ENCODE results near the gene COL8A2.

The COL8A2 gene

DNA sequence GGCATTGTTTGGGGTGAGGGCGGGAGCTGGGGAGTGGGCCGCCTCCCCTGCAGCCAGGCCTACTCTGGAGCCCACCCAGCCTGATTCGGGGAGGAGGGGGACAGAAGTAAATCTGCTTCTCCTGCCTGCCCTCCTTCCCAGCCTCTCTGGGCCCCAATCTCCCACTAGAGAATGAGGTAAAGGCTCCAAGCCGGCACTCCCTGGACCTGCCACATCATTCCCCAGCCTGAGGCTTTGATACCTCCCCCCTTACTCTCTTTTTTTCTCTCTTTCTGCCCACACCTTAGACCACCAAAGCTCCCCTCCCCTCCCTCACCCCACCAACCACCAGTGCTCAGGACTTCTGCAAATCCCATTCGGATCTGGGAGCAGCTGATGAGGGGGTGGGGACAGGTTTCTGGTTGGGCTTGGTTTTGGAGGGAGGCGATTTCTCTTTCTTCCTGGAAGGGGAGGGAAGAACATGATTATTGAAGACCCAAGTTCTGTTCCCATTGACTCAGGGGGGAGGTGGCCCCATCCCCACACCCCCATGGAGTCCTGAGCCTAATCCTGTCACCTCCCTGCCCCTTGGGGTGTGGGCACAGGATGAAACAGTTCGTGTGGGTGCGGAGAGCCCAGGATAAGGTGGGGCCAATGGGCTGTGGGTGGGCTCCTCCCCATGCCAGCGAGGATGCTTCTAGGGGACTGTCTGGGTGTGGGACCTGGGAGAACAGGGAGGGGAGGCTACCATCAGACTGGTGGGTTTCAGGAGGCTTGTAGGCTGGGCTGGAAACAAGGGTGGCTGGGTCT, 32.3 kb upstream of the COL8A2 start:
- no peak for DNase-seq

- DNase-seq, result peak; percentile 57 to 58
Measured at GRCh38 chr1:36156329-36157114, 31.5 kb upstream of the COL8A2 start.

GRCh38 chr1:36155408-36156328, 30.6 kb upstream of the COL8A2 start, which contains the start of gene MAP7D1:
MAP7D1 (plus strand) TSS chr1:36156160; CDS start chr1:36156418, 258 bp downstream.
- DNase-seq, result peak; percentile 84 to 87

- DNase-seq, result no peak
Measured at GRCh38 chr1:36154765-36155407, 29.9 kb upstream of the COL8A2 start.

- no peak for DNase-seq
Measured at GRCh38 chr1:36154335-36154734, 29.3 kb upstream of the COL8A2 start.

DNA sequence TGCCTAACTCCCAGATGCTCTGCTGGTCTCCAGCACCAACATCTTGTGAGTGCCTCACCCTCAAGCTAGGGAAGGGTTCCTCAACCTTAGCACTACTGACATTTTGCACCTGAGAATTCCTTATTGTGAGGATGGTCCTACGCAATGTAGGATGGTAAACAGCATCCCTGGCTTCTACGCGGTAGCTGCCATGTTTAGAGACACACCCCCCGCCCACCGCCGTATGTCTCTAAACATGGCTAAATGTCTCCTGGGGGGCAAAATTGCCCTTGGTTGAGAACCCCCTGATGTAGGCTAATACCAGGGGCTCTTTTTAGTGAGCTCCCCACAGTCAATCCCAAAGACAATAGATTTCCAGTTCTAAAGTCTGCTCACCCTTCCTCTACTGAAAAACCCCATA, 28.5 kb upstream of the COL8A2 start:
- no peak for DNase-seq

- DNase-seq, result peak; percentile 58 to 63
Measured at GRCh38 chr1:36151845-36152203, 26.8 kb upstream of the COL8A2 start.

DNA sequence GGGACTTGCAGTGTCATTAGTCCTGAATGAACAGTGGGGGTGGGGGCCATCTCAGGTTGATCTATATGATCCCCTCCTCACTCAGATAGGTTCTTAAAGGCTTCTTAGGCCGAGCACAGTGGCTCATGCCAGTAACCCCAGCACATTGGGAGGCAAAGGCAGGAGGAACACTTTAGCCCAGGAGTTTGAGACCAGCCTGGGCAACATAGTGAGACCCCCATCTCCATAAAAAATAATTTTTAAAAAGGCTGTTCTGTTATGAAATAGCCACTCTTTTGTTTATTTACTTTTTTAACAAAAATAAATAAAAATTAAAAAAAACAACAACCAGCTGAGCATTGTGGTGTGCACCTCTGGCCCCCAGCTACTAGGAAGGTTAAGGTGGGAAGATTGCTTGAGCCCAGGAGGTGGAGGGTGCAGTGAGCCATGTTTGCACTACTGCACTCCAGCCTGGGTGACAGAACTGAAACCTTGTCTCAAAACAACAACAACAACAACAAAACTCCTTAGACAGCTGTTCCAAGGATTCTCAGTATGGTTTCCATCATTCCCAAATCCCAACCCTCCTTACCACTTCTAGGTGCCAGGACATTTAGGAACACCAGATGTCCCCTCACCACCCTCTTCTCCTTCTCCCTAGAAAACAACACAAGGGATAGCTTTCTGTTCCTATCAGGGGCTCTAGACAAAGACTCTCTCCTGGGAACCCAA, 26.3 kb upstream of the COL8A2 start:
- no peak for DNase-seq

GRCh38 chr1:36150296-36151133, 25.5 kb upstream of the COL8A2 start:
- peak; percentile 62 to 73 for DNase-seq

DNA sequence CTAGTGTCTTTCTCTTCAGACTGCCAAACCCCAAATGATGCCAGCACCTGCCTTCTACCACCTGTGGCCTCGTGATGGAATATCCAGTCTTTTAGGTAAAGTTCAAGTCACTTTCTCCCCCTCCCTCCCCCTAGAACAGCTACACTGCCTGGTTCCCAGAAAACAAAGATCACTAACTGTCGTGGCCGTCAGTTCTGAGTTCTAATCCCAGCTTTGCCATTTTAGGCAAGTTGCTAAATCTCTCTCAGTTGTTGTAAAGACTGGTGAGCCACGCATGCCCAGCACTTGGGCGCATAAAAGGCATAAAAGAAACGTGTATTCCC, 24.9 kb upstream of the COL8A2 start:
- DNase-seq, result no peak

- peak; percentile 99 for DNase-seq
Measured at GRCh38 chr1:36149237-36149972, 24.4 kb upstream of the COL8A2 start, which contains the start of gene TRAPPC3. TRAPPC3 (minus strand) TSS chr1:36149486; CDS start chr1:36149378, 108 bp downstream.

- DNase-seq, result peak in 1 of 2 donors; percentile 63
Measured at GRCh38 chr1:36148821-36149236, 23.8 kb upstream of the COL8A2 start.

DNA sequence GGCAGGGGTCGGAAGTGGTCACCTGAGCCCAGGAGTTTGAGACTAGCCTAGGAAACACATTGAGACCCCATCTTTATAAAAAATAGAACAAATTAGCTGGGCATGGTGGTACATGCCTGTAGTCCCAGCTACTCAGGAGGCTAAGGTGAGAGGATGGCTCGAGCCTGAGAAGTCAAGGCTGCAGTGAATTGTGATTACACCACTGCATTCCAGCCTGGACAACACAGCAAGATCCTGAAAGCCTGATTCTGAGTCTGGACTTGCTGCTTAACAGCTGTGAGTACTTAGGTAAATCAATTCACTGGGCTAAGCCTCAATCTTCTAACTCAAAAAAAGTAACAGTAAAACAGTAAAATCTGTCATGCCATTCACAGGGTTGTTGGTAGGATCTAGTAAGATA, 19.4 kb upstream of the COL8A2 start:
- no peak for DNase-seq

GRCh38 chr1:36143424-36143823, 18.4 kb upstream of the COL8A2 start:
- DNase-seq, result no peak

DNA sequence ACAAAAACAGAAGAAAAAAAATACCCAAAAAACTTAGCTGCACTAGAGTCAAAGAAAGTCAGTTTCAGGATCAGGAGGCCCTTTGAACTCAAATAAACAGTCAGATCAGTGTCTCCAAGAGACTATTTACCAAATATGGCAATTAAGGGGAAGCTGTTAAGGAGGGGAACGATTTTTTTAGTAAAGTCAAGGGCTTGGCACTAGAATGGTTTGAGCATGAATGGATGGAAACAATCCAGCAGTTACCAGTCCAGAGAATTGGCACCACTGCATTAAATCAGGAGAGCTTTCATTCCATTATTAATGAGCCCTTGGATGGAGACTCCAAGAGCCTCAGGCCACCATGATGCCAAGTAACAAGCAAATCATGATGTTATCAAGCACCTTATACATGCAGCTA, 17.1 kb upstream of the COL8A2 start:
- DNase-seq, result no peak

GRCh38 chr1:36139521-36139920, 14.5 kb upstream of the COL8A2 start:
- no peak for DNase-seq

GRCh38 chr1:36137776-36138175, 12.8 kb upstream of the COL8A2 start:
- no peak for DNase-seq

DNA sequence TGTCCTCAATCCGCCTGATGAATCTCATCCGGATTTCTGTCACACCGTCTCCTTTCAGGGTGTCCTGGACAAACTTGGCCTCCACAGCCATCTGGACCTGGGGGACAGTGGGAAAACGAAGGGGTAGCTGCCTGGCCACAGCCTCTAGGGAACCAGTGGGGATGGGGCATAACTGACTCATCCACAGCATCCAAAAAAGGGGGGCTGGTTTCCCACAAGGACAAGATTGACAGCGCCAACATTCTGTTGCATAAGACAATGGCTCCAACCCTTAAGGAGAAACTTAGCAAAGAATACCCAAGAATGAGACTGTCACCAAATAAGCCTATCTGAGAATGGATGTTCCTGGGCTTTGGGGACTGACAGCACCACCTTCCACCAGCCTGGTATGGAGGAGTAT, 12.2 kb upstream of the COL8A2 start:
- no peak for DNase-seq

- DNase-seq, result no peak
Measured at GRCh38 chr1:36136535-36136934, 11.5 kb upstream of the COL8A2 start.

GRCh38 chr1:36135796-36136195, 10.8 kb upstream of the COL8A2 start:
- DNase-seq, result no peak
